ENCODE measurements around the gene AP1G2. TPM values are rescaled to one million over a fixed set of nuclear protein-coding genes. Genes with fewer than 3 reads are reported as not detected.
A peak's percentile ranks its signal among the peaks of the same experiment; 100 is the strongest.

AP1G2 gene
- total and polyA plus RNA-seq, 2 of the 13 experiments (the other 11 are each of a cell fraction or from before 2014, with no cell fraction given) = 96.9 to 611 TPM

GRCh38 chr14:23569443-23570151, 2.0 kb upstream of the AP1G2 start (continued):
- TF ChIP-seq ZNF350 (CRISPR knock-in tag; IDR thresholded peaks at IDR 0.05; ENCODE audit: borderline replicate concordance, low read depth) (peak; percentile 61; the same call in 1 of the 2 replicates), NR1H2 (CRISPR knock-in tag; IDR thresholded peaks at IDR 0.05; ENCODE audit: borderline replicate concordance, low read depth) (no peak), KDM2A (CRISPR knock-in tag; IDR thresholded peaks at IDR 0.05; ENCODE audit: borderline replicate concordance, low read depth) (peak; percentile 26; the same call in 1 of the 2 replicates), ZNF382 (CRISPR knock-in tag; IDR thresholded peaks at IDR 0.05; ENCODE audit: borderline replicate concordance) (no peak), ZNF567 (CRISPR knock-in tag; IDR thresholded peaks at IDR 0.05; ENCODE audit: borderline replicate concordance) (0 out of 2 replicates have a peak, but pooled peaks have one; percentile 33), IRF2 (CRISPR knock-in tag; IDR thresholded peaks at IDR 0.05) (0 out of 2 replicates have a peak, but pooled peaks have one; percentile 21), ATF3 (CRISPR knock-in tag; IDR thresholded peaks at IDR 0.05) (0 out of 2 replicates have a peak, but pooled peaks have one; percentile 24), NAIF1 (CRISPR knock-in tag; IDR thresholded peaks at IDR 0.05; ENCODE audit: borderline replicate concordance) (no peak), GABPB1 (CRISPR knock-in tag; IDR thresholded peaks at IDR 0.05) (peak; percentile 20; the same call in 1 of the 2 replicates), CBFB (CRISPR knock-in tag; IDR thresholded peaks at IDR 0.05) (no peak), PRPF4 (IDR thresholded peaks at IDR 0.05; ENCODE audit: low read depth, low read length, poor library complexity, severe bottlenecking) (peak; percentile 5), ZFP91 (CRISPR knock-in tag; IDR thresholded peaks at IDR 0.05; ENCODE audit: borderline replicate concordance) (peak; percentile 27; the same call in 1 of the 2 replicates), RAD21 (CRISPR knock-in tag; IDR thresholded peaks at IDR 0.05) (0 out of 2 replicates have a peak, but pooled peaks have one; percentile 12), ZBTB37 (CRISPR knock-in tag; IDR thresholded peaks at IDR 0.05) (no peak), RAD51 (IDR thresholded peaks at IDR 0.05; ENCODE audit: borderline replicate concordance) (no peak; the same call in 1 of the 2 replicates), ZNF883 (CRISPR knock-in tag; IDR thresholded peaks at IDR 0.05; ENCODE audit: not compliant biosample characterization) (no peak), RFX3 (CRISPR knock-in tag; IDR thresholded peaks at IDR 0.05) (peak; percentile 46; the same call in 1 of the 2 replicates), FOSL2 (CRISPR knock-in tag; IDR thresholded peaks at IDR 0.05) (peak; percentile 26), RBM39 (IDR thresholded peaks at IDR 0.05; ENCODE audit: low read depth, low read length, poor library complexity, severe bottlenecking) (peak; percentile 35), ARNT (IDR thresholded peaks at IDR 0.05) (peak; percentile 68; the same call in 1 of the 2 replicates), CCAR2 (optimal IDR thresholded peaks at IDR 0.05; ENCODE audit: low read depth, low read length) (peak; percentile 59), ZNF768 (CRISPR knock-in tag; IDR thresholded peaks at IDR 0.05) (peak; percentile 74), ATM (IDR thresholded peaks at IDR 0.05; ENCODE audit: borderline replicate concordance) (peak; percentile 81; the same call in 1 of the 2 replicates), SKI (IDR thresholded peaks at IDR 0.05; ENCODE audit: partially characterized antibody) (no peak), NFKBIZ (CRISPR knock-in tag; IDR thresholded peaks at IDR 0.05) (0 out of 2 replicates have a peak, but pooled peaks have one; percentile 27), ZNF326 (CRISPR knock-in tag; IDR thresholded peaks at IDR 0.05; ENCODE audit: borderline replicate concordance) (no peak), TBX2 (CRISPR knock-in tag; IDR thresholded peaks at IDR 0.05; ENCODE audit: borderline replicate concordance) (peak; percentile 36; the same call in 1 of the 2 replicates), GATAD2A (CRISPR knock-in tag; IDR thresholded peaks at IDR 0.05) (peak; percentile 21)
